Measurements from ENCODE around the gene SPNS2.

SPNS2 gene

DNA sequence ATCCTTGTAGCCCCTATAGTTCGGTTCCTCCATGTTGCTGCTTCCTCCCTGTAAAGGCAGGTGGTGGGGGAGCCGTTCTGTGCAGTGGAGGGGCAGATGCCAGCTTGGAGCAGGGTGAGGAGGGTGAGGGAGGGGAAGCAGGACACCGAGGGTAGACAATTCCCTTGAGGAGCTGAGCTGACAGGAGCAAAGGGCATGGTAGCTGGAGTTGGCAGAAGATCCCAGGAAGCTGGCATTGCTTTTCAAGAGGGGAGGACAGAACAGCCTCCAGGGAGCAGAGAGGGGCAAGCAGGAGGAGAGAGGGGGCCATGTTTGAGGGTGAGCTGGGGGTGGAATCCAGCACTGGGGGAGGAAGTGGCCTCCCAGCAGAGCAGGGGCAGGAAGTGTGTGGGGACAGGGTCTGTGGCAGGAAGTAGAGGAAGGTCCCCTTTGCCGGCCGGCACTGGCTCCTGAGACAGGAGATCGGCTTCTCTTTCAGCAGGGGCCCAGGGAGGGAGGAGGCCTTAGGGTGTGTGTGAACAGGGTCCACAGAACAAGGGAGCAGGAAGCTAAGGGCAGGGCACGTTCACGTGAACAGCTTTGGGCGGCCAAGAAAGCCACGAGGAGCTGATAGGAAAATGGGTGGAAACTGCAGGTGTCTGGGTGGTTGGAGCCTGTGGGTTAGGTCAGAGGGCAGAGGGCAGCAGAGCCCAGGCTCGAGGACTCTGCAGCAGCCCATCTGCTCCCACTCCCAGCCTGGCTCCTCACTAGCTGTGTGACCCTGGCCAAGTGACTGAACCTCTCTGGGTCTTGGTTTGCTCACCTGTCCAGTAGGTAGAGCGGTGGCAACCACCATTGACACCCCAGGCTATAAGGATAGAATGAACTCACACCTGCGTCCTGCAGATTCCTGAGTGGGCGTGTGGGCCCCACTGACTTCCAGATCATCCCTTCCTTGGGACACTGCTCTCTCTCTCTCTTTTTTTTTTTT is 17.5 kb upstream of the SPNS2 start:
- DNase-seq, result no peak

DNA sequence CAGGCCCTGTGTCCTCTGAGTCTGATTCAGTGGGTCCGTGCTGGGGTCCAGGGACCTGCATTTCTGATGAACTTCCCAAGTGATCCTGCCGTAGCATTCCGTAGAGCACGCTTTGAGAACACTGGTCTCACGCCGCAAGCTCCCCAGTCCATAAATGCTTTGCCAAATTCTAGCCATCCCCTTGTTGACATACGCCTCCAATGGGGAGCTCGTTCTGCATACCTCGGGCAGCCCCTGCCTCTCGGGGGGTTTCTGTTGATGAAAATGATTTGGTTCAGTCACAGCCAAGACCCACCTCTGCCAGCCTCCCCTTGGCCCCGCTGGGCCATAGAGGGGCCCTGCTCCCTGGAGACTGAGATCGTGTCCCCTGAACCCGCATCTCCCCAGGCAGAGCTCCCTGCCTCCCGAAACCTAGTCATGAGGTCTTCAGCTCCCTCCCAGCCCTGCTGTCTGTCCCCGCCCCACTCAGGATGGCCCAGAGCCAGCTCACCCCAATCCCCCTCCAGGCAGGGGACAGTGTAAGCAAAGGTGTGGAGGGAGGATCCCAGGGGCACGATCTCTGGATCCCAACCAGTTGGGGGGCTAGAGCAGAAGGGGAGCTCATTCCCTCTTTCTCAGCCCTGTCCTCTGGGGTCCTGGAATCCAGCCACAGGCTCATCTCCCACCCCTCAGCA is 16.2 kb upstream of the SPNS2 start:
- DNase-seq, result no peak

- no peak for DNase-seq
Measured at GRCh38 chr17:4483012-4483840, 15.5 kb upstream of the SPNS2 start.

DNA sequence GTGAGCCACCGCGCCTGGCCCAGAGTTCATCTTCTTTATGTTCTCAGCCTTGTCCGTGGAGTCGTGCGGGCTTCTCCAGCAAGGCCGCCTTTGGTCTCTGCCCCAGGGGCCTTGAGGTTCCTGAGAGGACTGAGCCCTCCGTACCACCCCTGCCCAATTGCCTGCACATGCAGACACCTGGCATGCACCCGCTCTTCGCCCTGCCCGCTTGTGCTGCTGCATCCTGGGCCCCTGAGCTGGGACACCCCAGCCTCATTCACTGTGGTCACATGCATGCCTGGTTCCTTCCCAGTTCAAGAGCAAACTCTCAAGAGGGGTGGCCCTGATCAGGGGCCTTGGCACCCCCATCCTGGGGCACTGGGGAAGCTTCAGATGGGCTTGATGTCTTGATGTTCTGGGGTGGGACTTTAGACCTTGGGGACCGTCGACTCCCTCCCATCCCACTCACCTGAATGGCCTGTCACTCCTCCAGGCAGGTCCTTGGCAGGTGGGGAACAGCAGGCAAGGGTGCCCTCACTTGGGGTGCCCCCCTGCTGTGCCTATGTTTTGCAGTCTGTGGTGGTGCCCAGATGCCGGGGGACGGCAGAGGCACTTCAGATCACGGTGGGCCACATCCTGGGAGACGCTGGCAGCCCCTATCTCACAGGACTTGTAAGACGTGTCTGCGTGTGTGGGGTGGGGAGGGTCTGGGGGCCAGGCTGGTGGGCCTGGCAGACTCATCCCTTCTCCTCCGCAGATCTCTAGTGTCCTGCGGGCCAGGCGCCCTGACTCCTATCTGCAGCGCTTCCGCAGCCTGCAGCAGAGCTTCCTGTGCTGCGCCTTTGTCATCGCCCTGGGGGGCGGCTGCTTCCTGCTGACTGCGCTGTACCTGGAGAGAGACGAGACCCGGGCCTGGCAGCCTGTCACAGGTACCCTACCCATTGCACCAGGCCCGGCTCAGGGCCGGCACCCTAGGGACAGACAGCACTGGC is 12.7 kb upstream of the SPNS2 start:
- DNase-seq, result no peak

GRCh38 chr17:4487296-4487695 is 11.4 kb upstream of the SPNS2 start:
- no peak for DNase-seq

DNA sequence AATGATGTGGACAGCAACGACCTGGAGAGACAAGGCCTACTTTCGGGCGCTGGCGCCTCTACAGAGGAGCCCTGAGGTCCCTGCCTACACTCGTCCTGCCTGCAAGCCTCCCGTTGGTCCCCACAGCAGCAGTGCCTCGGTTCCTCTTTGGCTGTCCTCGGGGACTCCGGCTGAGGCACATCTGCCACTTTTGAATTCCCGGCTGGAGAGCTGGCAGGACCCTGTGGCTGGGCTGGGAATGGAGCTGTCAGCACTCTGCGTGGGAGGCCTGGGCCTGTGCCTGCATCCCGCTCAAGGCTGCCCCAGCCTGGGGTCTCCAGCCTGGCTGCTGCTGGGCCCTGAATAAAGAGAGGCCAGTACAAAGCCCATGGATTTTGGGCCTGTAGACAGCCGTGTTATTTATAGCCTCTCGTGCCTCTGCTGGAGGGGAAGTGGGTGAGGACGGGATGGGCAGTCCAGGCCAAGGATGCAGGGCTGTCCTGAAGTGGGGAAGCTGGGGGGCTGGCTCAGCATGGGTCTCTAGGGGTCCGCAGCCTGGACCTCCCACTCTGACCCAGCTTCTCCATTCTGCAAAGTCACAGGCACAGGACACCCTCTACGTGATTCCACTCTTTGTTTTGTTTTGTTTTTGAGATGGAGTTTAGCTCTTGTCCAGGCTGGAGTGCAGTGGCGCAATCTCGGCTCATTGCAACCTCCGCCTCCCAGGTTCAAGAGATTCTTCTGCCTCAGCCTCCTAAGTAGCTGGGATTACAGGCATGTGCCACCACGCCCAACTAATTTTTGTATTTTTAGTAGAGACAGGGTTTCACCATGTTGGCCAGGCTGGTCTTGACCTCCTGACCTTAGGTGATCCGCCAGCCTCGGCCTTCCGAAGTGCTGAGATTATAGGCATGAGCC is 10.6 kb upstream of the SPNS2 start:
- no peak for DNase-seq

DNA sequence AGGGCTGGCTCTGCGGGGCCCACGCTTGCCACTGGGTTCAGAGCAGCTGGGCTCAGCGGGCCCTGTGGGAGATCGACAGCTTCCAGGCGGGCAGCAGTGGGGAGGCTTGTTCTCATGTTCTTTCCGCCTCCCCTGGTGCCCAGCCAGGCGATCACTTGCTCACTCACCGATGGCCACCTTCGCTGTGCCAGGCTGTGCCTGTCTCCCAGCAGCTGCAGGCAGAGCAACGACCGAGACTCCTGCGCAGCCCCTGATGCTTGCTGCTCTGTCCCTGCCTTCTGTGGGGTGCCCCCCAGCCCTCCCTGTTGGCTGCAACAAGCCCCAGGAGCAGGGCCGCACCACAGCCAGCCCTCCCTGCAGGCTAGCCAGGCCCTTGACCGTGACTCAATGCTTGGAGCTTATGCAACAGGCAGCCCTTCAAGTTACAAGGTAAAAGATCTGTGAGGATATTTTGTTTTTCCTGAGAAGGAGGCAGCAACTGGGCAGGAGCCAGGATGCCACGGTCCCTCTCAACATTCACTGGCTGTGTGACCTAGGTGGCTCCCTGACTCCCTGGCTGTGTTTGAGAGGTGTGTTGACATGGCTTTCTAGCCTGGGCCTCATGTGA is 9.6 kb upstream of the SPNS2 start:
- no peak for DNase-seq

GRCh38 chr17:4490109-4490591 is 8.5 kb upstream of the SPNS2 start:
- DNase-seq, result no peak

DNA sequence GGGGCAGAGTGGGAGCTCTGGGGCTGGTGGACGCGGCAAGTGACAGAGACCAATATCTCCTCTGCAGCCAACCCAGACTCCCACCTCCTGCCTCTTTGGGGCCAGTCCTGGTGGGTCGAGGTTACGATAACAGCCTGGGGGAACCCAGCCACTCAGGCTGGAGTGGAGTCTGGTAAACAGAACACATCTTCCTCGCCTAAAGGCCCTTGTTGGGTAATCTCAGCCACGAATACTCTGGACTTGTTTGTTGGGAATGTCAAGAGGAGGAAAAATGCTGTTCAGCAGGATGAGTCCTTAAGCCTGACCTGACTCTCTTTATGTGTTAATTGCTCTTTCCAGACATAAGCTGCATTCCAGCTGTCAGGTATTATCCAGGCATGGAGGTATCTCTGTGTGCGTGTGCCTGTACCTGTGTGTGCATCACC is 8.0 kb upstream of the SPNS2 start:
- no peak for DNase-seq

DNA sequence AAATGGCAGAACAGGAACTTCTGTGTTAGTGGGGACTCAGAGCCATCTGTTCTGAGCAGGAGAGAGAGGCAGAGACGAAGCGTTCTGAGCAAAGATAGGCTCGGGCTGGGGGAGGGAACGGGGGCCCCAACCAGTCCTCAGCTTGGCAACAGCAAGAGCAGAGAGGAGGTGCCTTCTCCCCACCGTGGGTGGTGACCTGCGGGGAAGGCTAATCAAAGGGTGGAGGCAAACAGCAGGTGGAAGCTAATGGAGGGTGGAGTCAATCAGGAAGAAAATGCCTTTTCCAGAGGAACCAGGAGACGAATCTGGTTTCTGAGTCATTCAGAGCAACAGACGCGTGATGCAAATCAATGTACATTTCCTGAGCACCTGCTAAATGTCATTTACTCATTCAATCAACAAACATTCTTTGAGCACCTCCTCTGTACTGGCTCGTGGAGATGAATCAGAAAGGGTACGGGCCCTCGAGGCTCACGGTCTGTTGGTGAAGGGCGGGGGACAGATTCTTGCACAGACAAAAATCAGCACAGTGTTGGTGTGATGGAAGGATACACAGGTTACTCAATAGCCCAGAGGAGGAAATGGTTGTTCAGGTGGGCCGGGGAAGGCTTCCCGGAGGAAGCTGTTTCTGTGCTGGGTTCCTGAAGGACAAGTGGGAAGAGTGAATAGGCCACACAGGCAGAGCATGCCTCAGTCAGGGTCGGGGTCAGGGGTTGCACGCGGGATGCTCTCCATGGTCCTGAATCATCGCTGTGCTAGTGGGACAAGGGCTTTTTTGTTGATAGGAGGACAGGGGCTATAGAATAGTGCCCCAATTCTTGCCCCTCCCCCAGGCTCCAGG is 5.7 kb upstream of the SPNS2 start:
- no peak for DNase-seq

- DNase-seq, result no peak
Measured at GRCh38 chr17:4497101-4497824, 1.4 kb upstream of the SPNS2 start.

- DNase-seq, result no peak
Measured at GRCh38 chr17:4499431-4500190, 930 bp downstream of the SPNS2 start.

GRCh38 chr17:4500191-4500571 is 1.5 kb downstream of the SPNS2 start:
- no peak for DNase-seq

- DNase-seq, result no peak
Measured at GRCh38 chr17:4501295-4501949, 2.7 kb downstream of the SPNS2 start.

DNA sequence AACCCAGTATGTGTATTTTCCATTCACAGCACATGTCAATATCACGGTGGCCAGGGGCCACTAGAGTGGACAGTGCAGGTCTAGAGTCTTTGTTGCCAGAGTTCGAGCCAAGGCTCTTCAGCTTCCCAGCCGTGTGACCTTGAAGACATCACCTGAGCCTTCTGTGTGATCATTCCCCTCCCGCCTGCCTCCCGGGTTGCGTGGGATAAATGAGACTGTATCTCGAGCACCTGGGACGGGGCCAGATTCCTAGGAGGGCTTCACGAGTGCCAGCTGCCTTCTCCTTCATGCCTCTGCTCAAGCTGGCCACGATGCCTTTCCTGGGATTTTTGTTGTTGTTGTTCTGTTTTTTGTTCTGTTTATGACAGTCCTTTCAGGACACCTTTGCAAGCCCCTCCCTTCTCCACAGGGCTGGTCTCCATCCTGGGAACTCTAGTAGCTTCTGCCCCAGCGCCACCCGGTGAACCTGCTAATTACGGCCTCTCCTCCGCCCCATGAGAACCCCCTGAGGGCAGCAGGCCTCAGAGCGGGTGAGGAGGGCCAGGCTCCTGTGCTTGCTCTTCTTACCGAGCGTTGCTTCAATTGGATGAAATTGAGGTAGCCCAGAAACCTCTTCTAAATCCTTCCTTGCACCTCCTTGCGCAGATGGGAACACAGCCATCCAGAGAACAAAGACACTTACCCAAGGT is 3.9 kb downstream of the SPNS2 start:
- DNase-seq, result no peak

DNA sequence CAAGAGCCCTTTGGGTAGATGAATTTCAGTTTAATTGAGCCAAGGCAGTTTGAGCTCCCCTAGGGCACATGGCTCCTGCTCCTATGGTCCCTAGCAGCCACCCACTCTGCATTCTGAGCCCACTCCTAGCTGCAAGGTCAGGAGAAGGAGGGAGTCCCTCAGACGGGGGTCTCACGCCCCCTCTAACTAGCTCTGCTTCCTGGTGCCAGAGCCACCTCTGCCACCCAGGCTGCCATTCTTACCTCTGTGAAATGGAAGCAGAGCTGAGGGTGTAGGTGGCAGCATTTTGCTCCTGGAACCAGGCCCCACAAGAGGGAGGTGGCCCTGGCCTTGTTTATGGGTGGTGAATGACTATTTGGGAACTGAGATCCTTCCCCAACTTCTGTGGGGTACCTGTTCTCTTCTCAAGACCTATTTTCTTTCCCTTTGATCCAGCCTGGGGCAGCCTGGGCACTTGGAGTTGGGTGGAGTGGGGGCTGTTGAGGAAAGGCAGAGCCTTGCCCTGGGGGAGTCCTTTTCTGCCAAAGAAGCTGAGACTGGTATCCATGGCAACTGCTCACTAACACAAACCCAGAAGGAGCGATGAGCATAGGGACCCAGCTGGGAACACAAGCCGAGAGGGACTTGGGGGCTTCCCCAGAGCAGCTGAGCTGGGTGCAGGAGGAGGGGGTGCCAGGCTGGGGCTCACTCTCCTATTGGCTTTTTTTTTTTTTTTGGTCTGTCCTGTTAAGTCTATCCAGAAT is 4.8 kb downstream of the SPNS2 start:
- no peak for DNase-seq

All from NCI-H2227 treated with DMSO at 0.1 percent for 48 hours (cell line).